Ovary (tissue), 9 donors: Measurements from ENCODE around the gene SOX5. TPM values are rescaled to one million over a fixed set of nuclear protein-coding genes. Genes with fewer than 3 reads are reported as not detected.

Source experiments
- DNase-seq, 5 donors: peaks; one replicate each; pipeline ENCODE4 v3.0.0-alpha.2; 2019 to 2020
- H3K27ac ChIP-seq, 2 donors: fragments of 200-600 bp; one replicate each; pipeline versions ENCODE4 v1.5.1 to v1.8.0; 2019 to 2022
- H3K27me3 ChIP-seq: fragments of 200-600 bp; one replicate; pipeline ENCODE4 v1.8.0; 2022
- H3K36me3 ChIP-seq: fragments of 200-600 bp; sonication (generic); one replicate; pipeline ENCODE4 v1.5.1; 2019
- H3K4me1 ChIP-seq: one replicate; pipeline ENCODE4 v1.8.1; 2013; ENCODE audit warnings: mild to moderate bottlenecking, moderate library complexity; ENCODE audit not compliant: insufficient read depth
- H3K4me3 ChIP-seq: fragments of 200-600 bp; sonication (generic); one replicate; pipeline ENCODE4 v1.5.1; 2017
- H3K9me3 ChIP-seq, 2 donors: fragments of 200-600 bp in 1 of 2; sonication (generic) in 1 of 2; one replicate each; pipeline versions ENCODE4 v1.5.1 to v1.8.1; 2013 to 2019; ENCODE audit warnings: mild to moderate bottlenecking in 1 of 2, moderate library complexity in 1 of 2
- CTCF ChIP-seq, 3 donors: fragments of 450-650 bp in 2 of 3; fragments of 200-600 bp in 1 of 3; IDR thresholded peaks; one replicate each; pipeline versions ENCODE4 v1.5.1 to v1.8.0; 2016 to 2022; ENCODE audit warnings: antibody characterized with exemption in 3 of 3, mild to moderate bottlenecking in 1 of 3
- EP300 ChIP-seq: sonication (generic); formaldehyde crosslinking; IDR thresholded peaks from one replicate; pipeline ENCODE4 v1.6.1; 2017; ENCODE audit warnings: antibody characterized with exemption
- POLR2A ChIP-seq: fragments of 450-650 bp; IDR thresholded peaks from one replicate; pipeline ENCODE4 v1.6.1; 2017; ENCODE audit warnings: antibody characterized with exemption, mild to moderate bottlenecking, moderate library complexity
- WGBS, 3 donors: extraction: QIAGEN DNeasy Blood & Tissue Kit in 1 of 3; methylation state at CpG; one replicate each; pipeline versions ENCODE4 v1.1.5 to v1.1.7; 2013 to 2017; 5-methylcytosine and 5-hydroxymethylcytosine counted together
- intact Hi-C, 4 donors: fragments of 100-400 bp; cut with DNase I; formaldehyde crosslinking; loops; one replicate each; pipeline versions ENCODE4 v1.11.0 to v1.15.1; 2022 to 2023
- polyA plus RNA-seq, 2 donors: library from polyadenylated mRNA; stranded (reverse); fragments of 200-250 nt in 1 of 2; fragments of 350-450 nt in 1 of 2; fragmentation: Illumina TruSeq in 1 of 2; extraction: RNeasy Lipid Tissue Mini Kit (QIAGEN cat#74804) in 1 of 2; gene quantifications; one replicate each; pipeline ENCODE4 v1.2.3, GENCODE V29; 2013 to 2014
- total RNA-seq, 7 donors: library from RNA; depleted of rRNA in 2 of 7; stranded (reverse); fragments of >200 nt in 2 of 7; fragmentation: NEBNext Ultra II Directional in 3 of 7; extraction: Animal tissue kit (Norgen Biotek cat#: 25700) in 3 of 7; gene quantifications; one replicate each; pipeline versions ENCODE4 v1.1.0 to v1.2.4, GENCODE V29; 2016 to 2023
- donor health status: DM: no; HTN: no; CAD: no; lungs with moderate emphysema.
- donor health status: DM: no; HTN: no; CAD: no.
- donor health status: Bipolar disorder and iron deficiency.
- donor health status: DM: yes; HTN: yes; CAD: no.
- donor health status: DM: no; HTN: no; CAD: no.
- donor health status: DM: yes; HTN: yes; CAD: no.

Gene SOX5
- total and polyA plus RNA-seq, 9 donors, result 5.7 to 33.7 (median 21.4) TPM

GRCh38 chr12:23621900-23622299 lies 327.6 kb downstream of the SOX5 start:
- H3K9me3 ChIP-seq, result no peaks in the 10 kb centered on the region
- H3K27ac ChIP-seq, result no peak overlapping the region
- H3K4me1 ChIP-seq, result no peaks in the 10 kb centered on the region
- H3K4me3 ChIP-seq, result no peak overlapping the region
- no peak for TF ChIP-seq EP300
- no peak for TF ChIP-seq POLR2A
- TF ChIP-seq CTCF (IDR thresholded peaks at IDR 0.05), result no peak
- no peaks in the 10 kb centered on the region for H3K36me3 ChIP-seq
- intact Hi-C loops, result no loop called here
- 54 to 64% (median 61%) methylated on average over 2 of the region's 2 CpGs for WGBS, 3 donors
- no peak for DNase-seq
- no peaks in the 10 kb centered on the region for H3K27me3 ChIP-seq

- no peaks in the 10 kb centered on the region for H3K4me1 ChIP-seq
- no peaks in the 10 kb centered on the region for H3K9me3 ChIP-seq
- DNase-seq, result no peak
- no peaks in the 10 kb centered on the region for H3K36me3 ChIP-seq
- intact Hi-C loops, result no loop called here
- no peak overlapping the region for H3K4me3 ChIP-seq
- no peak overlapping the region for H3K27ac ChIP-seq
- TF ChIP-seq CTCF (IDR thresholded peaks at IDR 0.05) (no peak), EP300 (no peak), POLR2A (no peak)
- WGBS, 3 donors, result 82 to 92% (median 84%) methylated on average over 1 of the region's 1 CpG
- no peaks in the 10 kb centered on the region for H3K27me3 ChIP-seq
These were observed 330.8 kb downstream of the SOX5 start for GRCh38 chr12:23618718-23619117.

- DNase-seq, result no peak
- TF ChIP-seq EP300, result no peak
- TF ChIP-seq CTCF (IDR thresholded peaks at IDR 0.05), result no peak
- no peak for TF ChIP-seq POLR2A
- no peaks in the 10 kb centered on the region for H3K27me3 ChIP-seq
- 67 to 74% (median 70%) methylated on average over 5 of the region's 5 CpGs for WGBS, 3 donors
- H3K9me3 ChIP-seq, result no peaks in the 10 kb centered on the region
- H3K4me1 ChIP-seq, result no peaks in the 10 kb centered on the region
- intact Hi-C loops, result no loop called here
- H3K4me3 ChIP-seq, result no peak overlapping the region
- no peaks in the 10 kb centered on the region for H3K36me3 ChIP-seq
- no peak overlapping the region for H3K27ac ChIP-seq
These were observed 331.7 kb downstream of the SOX5 start for GRCh38 chr12:23617749-23618148.

- Histone ChIP-seq H3K9me3 (no peaks in the 10 kb centered on the region), H3K27ac (no peak overlapping the region), H3K4me3 (no peak overlapping the region), H3K36me3 (no peaks in the 10 kb centered on the region), H3K27me3 (no peaks in the 10 kb centered on the region), H3K4me1 (peaks cover 1% of the 10 kb centered on the region)
- no peak for TF ChIP-seq EP300
- TF ChIP-seq CTCF (IDR thresholded peaks at IDR 0.05), result no peak
- no peak for TF ChIP-seq POLR2A
- 63 to 79% (median 73%) methylated on average over 2 of the region's 2 CpGs for WGBS, 3 donors
- no peak for DNase-seq
- intact Hi-C loops, result no loop called here
These were observed 335.2 kb downstream of the SOX5 start for GRCh38 chr12:23614280-23614679.

GRCh38 chr12:23611320-23611719 lies 338.1 kb downstream of the SOX5 start:
- Histone ChIP-seq H3K27ac (no peak overlapping the region), H3K27me3 (no peaks in the 10 kb centered on the region), H3K36me3 (no peaks in the 10 kb centered on the region), H3K4me1 (peaks cover 1% of the 10 kb centered on the region), H3K4me3 (no peak overlapping the region), H3K9me3 (no peaks in the 10 kb centered on the region)
- intact Hi-C loops, result no loop called here
- no peak for TF ChIP-seq POLR2A
- TF ChIP-seq CTCF (IDR thresholded peaks at IDR 0.05), result no peak
- TF ChIP-seq EP300, result no peak
- WGBS, 3 donors, result 20 to 44% (median 33%) methylated on average over 4 of the region's 4 CpGs
- DNase-seq, result no peak
